GM19240 (cell line): ENCODE measurements around the gene HBZ.
"Not testable (repeated sequence)": the region's sequence is repeated elsewhere in the genome, so short reads cannot be mapped to it uniquely, and the experiment has no call there.

Experiments
- DNase-seq: peaks from one replicate; pipeline ENCODE4 v3.0.0; 2011; ENCODE audit warnings: low spot score; ENCODE audit not compliant: insufficient read length

Gene HBZ

GRCh38 chr16:133716-134115 is 18.7 kb upstream of the HBZ start:
- DNase-seq, result no peak

- no peak for DNase-seq
Measured at GRCh38 chr16:138049-138417, 14.4 kb upstream of the HBZ start.

DNA sequence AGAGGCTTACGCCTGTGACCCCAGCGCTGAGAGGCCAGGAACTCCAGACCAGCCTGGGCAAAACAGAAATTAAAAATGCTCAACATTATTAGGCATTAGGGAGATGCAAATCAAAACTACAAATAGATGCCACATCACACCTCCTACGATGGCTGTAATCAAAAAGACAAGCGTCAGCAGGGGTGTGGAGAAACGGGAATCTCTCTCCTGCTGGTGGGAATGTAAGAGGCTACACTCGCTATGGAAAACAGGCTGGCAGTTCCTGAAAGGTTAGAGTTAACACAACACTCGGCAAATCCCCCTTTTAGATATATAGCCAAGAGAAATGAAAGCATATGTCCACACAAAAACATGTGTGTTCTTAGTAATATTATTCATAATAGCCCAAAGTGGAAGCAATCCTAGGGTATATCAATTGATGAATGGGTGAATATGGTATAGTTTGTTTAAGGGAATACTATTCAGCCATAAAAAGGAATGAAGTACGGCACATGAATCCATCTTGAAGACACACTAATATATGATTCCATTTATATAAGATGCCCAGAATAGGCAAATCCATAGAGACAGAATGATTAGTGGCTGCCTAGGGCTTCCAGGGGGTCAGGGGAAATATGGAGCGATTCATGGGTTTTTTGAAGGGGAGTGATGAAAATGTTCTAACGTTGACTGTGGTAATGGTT is 12.1 kb upstream of the HBZ start:
- DNase-seq, result no peak

GRCh38 chr16:142405-142967 is 10.0 kb upstream of the HBZ start:
- no peak for DNase-seq

DNA sequence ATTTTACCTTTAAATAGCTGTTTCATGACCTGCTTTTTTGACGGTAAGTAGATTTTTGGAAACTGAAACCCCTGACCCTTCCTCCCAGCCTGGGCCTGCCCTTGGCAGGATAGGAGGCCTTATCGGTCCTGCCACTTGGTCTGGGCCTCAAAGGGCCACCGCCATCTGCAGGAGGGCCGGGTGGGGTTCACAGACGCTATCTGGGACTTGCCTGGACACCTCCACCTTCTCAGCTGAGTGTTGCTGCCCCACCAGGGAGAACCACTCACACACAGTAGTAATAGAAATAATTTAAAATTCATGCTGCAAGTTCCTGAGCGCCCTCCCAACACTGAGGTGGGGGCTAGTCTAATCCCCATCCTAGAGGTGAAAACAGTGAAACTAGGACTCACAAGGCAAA is 9.4 kb upstream of the HBZ start:
- no peak for DNase-seq

GRCh38 chr16:143456-143855 is 9.0 kb upstream of the HBZ start:
- no peak for DNase-seq

GRCh38 chr16:144797-145252 is 7.6 kb upstream of the HBZ start:
- no peak for DNase-seq

DNA sequence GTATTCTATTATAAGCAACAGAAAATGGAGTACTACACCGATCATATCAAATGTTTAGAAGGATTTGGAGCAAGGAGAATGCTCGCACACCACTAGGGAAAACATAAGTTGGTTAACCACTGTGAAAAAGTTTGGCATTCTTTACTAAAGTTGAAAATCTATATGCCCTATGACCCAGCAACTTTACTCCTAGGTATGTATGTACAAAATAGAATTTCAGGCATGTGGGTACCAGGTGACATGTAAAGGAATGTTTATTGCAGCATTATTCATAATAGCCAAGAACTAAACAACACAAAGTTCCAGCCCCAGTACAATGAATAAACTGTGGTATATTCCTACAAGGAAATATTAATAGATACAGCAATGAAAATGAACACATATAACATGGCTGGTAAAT is 5.8 kb upstream of the HBZ start:
- DNase-seq, result no peak

GRCh38 chr16:149024-149660 is 3.3 kb upstream of the HBZ start:
- DNase-seq, result no peak

GRCh38 chr16:153129-153521 is 681 bp downstream of the HBZ start:
- DNase-seq, result not testable (repeated sequence)

GRCh38 chr16:153550-154216 is 1.2 kb downstream of the HBZ start:
- DNase-seq, result not testable (repeated sequence)

GRCh38 chr16:154217-155030 is 2.0 kb downstream of the HBZ start:
- no peak for DNase-seq

GRCh38 chr16:155031-155398 is 2.6 kb downstream of the HBZ start:
- no peak for DNase-seq

- DNase-seq, result no peak
Measured at GRCh38 chr16:159136-159849, 6.8 kb downstream of the HBZ start.

- DNase-seq, result not testable (repeated sequence)
Measured at GRCh38 chr16:160242-160641, 7.8 kb downstream of the HBZ start.

DNA sequence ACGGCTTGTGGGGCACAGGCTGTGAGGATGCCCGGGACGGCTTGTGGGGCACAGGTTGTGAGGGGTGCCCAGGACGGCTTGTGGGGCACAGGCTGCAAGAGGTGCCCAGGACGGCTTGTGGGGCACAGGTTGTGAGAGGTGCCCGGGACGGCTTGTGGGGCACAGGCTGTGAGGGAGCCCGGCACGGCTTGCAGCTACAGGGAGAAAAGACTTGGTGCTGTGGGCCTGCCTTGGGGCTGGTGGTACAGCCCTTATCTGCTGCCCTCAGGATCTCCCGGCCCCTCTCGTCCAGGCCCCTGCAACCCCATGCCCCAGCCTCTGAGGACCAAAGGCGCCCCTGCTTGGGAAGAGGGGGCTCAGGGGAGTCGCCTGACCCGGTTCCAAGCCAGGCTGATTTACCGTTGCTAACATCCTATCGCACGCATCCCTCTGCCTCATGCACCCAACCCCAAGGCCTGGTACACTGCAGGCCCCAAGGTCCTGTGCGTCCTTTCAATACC is 8.3 kb downstream of the HBZ start:
- no peak for DNase-seq

DNA sequence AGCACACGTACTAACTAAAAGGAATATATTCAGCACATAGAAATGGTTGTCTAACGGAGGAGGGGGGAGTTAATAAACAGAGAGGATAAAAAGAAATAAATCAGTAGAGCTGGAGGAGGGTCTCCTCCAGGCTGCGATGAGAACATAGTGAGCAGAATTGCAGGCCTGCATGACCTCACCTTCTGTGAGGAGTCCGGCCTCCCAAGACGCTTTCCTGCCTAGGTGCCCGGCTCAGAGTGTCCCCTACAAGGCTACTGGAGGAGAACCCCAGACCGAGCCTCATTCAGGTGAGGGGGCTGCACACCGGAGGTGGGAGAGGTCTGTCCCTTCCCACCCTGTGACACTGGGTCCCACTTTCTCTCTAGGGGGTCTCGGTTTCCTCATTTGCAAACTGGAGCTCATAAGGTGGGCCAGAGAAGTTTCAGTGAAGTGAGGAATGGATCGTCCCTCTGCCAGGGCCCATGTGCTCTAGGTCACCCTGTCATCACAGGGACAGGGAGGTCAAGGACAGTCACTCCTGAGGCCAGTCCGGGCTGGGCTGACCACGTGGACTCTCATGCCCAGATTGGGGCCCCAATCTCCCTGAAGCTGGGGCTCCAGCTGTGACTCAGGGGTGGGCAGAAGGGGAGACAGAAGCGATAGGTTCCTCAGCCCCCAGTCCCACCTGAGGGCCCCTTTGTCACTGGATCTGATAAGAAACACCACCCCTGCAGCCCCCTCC is 10.0 kb downstream of the HBZ start:
- no peak for DNase-seq

DNA sequence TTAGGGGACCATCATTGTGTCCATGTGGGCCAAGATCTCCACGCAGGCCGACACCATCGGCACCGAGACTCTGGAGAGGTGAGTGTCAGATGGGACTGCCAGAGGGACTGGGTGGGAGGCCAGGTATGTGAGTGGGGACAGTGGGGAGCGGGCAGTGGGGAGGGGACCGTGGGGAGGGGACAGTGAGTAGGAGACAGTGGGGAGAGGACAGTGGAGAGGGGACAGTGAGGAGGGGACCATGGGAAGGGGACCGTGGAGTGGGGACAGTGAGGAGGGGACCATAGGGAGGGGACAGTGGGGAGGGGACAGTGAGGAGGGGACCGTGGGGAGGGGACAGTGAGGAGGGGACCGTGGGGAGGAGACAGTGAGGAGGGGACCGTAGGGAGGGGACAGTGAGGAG is 10.7 kb downstream of the HBZ start:
- DNase-seq, result not testable (repeated sequence)

DNA sequence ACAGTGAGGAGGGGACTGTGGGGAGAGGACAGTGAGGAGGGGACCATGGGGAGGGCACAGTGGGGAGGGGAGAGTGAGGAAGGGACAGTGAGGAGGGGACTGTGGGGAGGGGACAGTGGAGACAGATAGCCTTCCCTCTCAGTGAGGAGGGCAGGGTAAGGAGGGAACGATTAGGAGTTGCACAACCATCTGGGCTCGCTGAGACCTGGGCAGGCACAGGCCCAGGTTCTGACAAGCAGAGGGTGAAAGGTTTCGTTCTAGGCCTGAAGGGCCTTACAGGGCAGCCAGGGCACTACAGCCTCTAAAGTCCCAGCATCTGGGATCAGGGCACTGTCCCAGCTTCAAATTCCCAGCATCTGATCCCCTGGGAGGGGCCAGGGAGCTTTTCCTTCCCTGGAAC is 11.3 kb downstream of the HBZ start:
- DNase-seq, result not testable (repeated sequence)
